Measurements from ENCODE around the gene SAP30BP. TPM values are rescaled to one million over a fixed set of nuclear protein-coding genes. Genes with fewer than 3 reads are reported as not detected.

The SAP30BP gene
- 51.0 and 51.4 TPM in 2 replicates for total RNA-seq

GRCh38 chr17:75666959-75667790 is at the start of gene SAP30BP, which contains the start of gene RECQL5:
SAP30BP (plus strand) TSS chr17:75667338; CDS start chr17:75667373, 35 bp downstream.
RECQL5 (minus strand) TSS chr17:75667154; CDS start chr17:75666557, 597 bp downstream.

GRCh38 chr17:75632863-75633485 is 34.2 kb upstream of the SAP30BP start, which contains the start of gene SMIM5:
SMIM5 (plus strand) TSS chr17:75633434; CDS start chr17:75640202, 6,768 bp downstream.

GRCh38 chr17:75720656-75721462 is 53.7 kb downstream of the SAP30BP start, which contains the start of gene ITGB4:
ITGB4 (plus strand) TSS chr17:75721459; CDS start chr17:75724704, 3,245 bp downstream.

Other genes with a start within 250 kb of the SAP30BP start
- gene TMEM94, start 210.7 kb upstream of the SAP30BP start, total RNA-seq, result 30.1 and 31.6 TPM in 2 replicates
- 5.5 and 7.2 TPM in 2 replicates for gene CASKIN2, start 151.8 kb upstream of the SAP30BP start, total RNA-seq
- gene TSEN54, start 150.8 kb upstream of the SAP30BP start, total RNA-seq, result 8.8 and 12.1 TPM in 2 replicates
- 0.20 TPM in 1 of 2 replicates, not detected in the other for gene LLGL2, start 141.6 kb upstream of the SAP30BP start, total RNA-seq
- 0.73 and 0.78 TPM in 2 replicates for gene MYO15B, start 79.5 kb upstream of the SAP30BP start, total RNA-seq
- not detected in 2 replicates for gene SMIM5, start 33.9 kb upstream of the SAP30BP start, total RNA-seq
- 20.6 and 23.1 TPM in 2 replicates for gene RECQL5, start 184 bp upstream of the SAP30BP start, total RNA-seq
- gene ITGB4, start 54.1 kb downstream of the SAP30BP start, total RNA-seq, result 0.20 TPM in 1 of 2 replicates, not detected in the other
- 48.3 and 71.7 TPM in 2 replicates for gene GALK1, start 97.9 kb downstream of the SAP30BP start, total RNA-seq
- 15.8 and 16.0 TPM in 2 replicates for gene UNK, start 117.5 kb downstream of the SAP30BP start, total RNA-seq
- gene UNC13D, start 177.1 kb downstream of the SAP30BP start, total RNA-seq, result 0.20 and 0.37 TPM in 2 replicates
- 19.5 and 24.2 TPM in 2 replicates for gene WBP2, start 188.0 kb downstream of the SAP30BP start, total RNA-seq
- gene TRIM47, start 211.2 kb downstream of the SAP30BP start, total RNA-seq, result 22.0 and 25.6 TPM in 2 replicates
- gene TRIM65, start 229.6 kb downstream of the SAP30BP start, total RNA-seq, result 14.7 and 21.9 TPM in 2 replicates
- 52.8 and 52.9 TPM in 2 replicates for gene MRPL38, start 237.5 kb downstream of the SAP30BP start, total RNA-seq

Measured in subcutaneous preadipocyte (primary cell).